Keratinocyte (primary cell): ENCODE measurements around the gene SPG11.

Source experiments
- CTCF ChIP-seq, 3 experiments: IDR thresholded peaks in 1 of 3; conservative IDR thresholded peaks in 1 of 3; optimal IDR thresholded peaks in 1 of 3; 2 replicates in 2 of 3; 3 replicates in 1 of 3; pipeline versions ENCODE3 to v1.5.1; 2011; ENCODE audit warnings: low read length in 3 of 3, mild to moderate bottlenecking in 3 of 3, moderate library complexity in 2 of 3, control low read depth in 1 of 3, inconsistent platforms in 1 of 3; ENCODE audit not compliant: insufficient read depth in 2 of 3; ENCODE audit errors: extremely low read depth in 1 of 3
- EZH2 ChIP-seq: IDR thresholded peaks from one replicate; pipeline ENCODE4 v1.6.1; 2012; ENCODE audit warnings: inconsistent platforms, mild to moderate bottlenecking, low read length, moderate library complexity

- TF ChIP-seq CTCF (optimal IDR thresholded peaks at IDR 0.05 in 1 of 3, IDR thresholded peaks at IDR 0.05 in 1 of 3, conservative IDR thresholded peaks at IDR 0.05 in 1 of 3; ENCODE audit: extremely low read depth in 1 of 3, insufficient read depth in 2 of 3, low read length in 3 of 3) (no peak), EZH2 (no peak)
Observed at GRCh38 chr15:44550734-44551133, 112.7 kb downstream of the SPG11 start.
